ENCODE measurements around the gene AMBP. TPM values are rescaled to one million over a fixed set of nuclear protein-coding genes. Genes with fewer than 3 reads are reported as not detected.

AMBP gene
- total RNA-seq, 1 donor, result 0.27 TPM

DNA sequence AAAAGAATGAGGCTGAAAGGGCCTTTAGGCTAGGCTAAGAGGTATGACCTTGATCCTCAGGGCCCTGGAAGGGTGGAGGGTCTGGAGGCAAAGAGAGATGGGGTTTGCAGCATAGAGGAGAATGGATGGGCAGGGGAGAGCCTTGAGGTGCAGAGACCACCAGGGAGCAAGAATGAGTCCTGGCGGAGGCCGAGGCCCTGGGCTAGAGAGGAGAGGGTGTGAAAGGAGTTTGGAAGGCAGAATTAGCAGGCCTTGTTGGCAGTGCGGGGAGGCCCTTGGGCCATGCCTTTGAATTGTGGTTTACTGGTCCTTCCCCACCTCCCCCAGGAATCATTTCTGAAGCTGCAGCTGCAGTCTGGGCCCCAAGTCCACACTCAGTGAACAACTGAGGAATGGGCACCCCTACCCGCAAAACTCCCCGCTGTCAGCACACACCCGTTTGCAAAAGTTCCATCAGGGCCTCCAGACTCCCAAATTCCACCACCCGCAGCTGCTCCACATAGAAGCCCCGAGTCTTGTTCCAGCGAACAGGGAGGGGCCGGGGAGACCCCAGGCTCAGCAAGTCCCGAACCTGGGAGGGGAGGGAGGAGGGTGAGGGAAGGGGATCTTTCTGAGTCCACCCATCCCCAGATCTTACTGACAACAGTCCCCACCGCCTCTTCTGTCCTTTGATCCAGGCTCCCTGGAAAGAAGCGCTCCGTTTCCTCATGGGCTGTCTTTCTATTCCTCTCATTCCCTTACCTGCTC is 18.9 kb upstream of the AMBP start:
- TF ChIP-seq, protein P1, sequence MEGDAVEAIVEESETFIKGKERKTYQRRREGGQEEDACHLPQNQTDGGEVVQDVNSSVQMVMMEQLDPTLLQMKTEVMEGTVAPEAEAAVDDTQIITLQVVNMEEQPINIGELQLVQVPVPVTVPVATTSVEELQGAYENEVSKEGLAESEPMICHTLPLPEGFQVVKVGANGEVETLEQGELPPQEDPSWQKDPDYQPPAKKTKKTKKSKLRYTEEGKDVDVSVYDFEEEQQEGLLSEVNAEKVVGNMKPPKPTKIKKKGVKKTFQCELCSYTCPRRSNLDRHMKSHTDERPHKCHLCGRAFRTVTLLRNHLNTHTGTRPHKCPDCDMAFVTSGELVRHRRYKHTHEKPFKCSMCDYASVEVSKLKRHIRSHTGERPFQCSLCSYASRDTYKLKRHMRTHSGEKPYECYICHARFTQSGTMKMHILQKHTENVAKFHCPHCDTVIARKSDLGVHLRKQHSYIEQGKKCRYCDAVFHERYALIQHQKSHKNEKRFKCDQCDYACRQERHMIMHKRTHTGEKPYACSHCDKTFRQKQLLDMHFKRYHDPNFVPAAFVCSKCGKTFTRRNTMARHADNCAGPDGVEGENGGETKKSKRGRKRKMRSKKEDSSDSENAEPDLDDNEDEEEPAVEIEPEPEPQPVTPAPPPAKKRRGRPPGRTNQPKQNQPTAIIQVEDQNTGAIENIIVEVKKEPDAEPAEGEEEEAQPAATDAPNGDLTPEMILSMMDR (IDR thresholded peaks at IDR 0.05; ENCODE audit: insufficient read depth, low read length), result no peak
- H3K4me3 ChIP-seq (ENCODE audit: low read depth, low read length), result no peak overlapping the region
- DNase-seq (ENCODE audit: low read depth), result no peak

DNA sequence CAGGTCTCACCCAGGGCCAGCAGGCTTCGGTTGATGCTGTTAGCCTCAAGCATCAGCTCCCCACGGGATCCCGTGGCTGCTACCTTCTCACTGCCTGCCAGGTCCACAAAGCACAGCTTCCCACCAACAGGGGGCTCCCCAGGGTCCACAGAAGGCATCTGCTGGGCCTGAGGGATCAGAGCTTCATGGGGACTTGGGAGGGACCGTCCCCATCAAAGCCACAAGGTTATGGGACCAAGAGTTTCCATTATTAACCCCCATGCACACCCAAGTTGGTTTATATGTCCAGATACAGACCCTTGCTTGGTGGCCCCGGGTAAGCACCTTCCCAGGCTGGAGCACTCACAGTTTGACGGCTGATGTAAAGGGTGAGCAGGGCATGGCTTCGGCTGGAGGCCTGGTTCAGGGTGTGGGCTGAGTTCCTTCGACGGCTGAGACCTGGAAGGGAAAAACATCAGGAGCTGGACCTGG is 18.0 kb upstream of the AMBP start:
- no peak for DNase-seq (ENCODE audit: low read depth)
- no peak overlapping the region for H3K4me3 ChIP-seq (ENCODE audit: low read depth, low read length)
- TF ChIP-seq, protein P1 (IDR thresholded peaks at IDR 0.05; ENCODE audit: insufficient read depth, low read length), result no peak

DNA sequence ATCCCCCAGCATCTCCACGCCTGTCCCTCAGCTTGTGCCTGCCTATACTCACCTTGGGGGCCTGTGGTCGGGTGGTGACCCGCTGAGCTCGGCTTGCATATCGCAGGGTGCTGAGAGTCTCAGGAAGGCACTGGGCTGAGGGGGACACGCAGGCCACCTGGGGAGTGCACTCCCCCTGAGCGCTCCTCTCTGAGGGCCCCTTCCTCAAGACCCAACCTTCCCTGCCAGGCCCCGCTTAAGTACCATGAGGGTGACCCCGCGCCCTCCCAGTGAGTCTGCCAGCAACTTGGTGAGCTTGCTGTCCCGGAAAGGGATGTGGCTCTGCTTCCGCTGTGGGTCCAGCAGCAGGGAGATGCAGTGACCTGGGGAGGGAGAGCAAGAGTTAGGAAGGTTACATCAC is 16.9 kb upstream of the AMBP start:
- no peak overlapping the region for H3K4me3 ChIP-seq (ENCODE audit: low read depth, low read length)
- DNase-seq (ENCODE audit: low read depth), result no peak
- TF ChIP-seq, protein P1 (IDR thresholded peaks at IDR 0.05; ENCODE audit: insufficient read depth, low read length), result no peak

DNA sequence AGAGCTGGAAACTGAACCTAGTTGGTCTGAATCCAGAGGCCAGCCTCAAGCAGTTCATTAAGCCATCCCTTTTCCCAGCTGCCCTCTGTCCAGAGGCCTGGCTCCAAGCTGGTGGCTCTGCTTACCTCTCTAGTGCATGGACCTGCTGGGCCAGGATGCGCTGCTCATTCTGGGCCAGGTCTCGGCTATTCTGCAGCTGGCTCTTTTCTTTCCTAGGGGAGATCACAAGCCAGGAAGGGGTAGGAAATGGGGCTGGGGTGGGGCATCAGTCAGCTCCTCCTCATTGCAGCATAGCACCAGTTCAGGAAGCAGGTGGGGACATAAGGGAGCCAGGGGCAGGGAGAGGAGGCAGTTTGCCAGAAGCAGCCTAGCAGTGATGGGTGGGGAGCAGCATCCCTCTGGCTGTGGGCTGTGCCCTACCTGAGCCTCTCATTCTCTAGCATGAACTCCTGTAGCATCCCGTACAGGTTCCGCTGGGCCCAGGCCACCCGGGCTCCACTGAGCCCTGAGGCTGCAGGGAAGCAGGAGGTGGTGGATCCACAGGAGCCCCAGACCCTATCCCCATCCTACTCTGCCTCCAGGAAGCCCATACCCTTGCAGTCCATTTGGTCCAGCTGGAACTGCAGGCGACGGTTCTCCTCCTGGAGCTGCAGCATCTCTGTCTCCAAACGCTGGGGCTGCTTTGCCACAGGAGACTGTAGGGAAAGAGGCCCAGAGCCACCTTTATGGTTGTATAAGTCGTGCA is 15.8 kb upstream of the AMBP start:
- no peak overlapping the region for H3K4me3 ChIP-seq (ENCODE audit: low read depth, low read length)
- TF ChIP-seq, protein P1 (IDR thresholded peaks at IDR 0.05; ENCODE audit: insufficient read depth, low read length), result no peak
- no peak for DNase-seq (ENCODE audit: low read depth)

DNA sequence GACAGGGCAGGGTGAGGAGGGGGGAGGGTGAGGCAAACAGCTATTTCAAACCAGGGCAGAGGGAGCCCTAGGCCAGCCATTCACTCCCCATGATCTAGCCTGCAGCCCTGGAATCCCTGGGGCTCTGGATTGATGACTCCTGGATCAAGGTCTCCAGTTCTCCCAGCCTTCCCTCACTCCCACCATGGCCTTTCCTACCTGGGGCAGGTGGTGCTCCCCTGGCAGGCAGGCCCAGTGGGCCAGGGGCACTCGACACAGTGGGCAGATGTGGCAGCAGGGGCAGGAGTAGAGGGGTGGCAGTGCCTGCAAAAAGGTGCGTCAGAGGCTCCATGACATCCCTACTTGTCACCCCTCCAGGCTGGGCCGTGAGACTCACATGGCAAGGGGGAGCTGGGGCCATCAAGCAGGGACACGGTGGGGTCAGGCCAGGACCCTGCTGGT is 15.0 kb upstream of the AMBP start:
- TF ChIP-seq, protein P1 (IDR thresholded peaks at IDR 0.05; ENCODE audit: insufficient read depth, low read length), result no peak
- H3K4me3 ChIP-seq (ENCODE audit: low read depth, low read length), result no peak overlapping the region
- DNase-seq (ENCODE audit: low read depth), result no peak

DNA sequence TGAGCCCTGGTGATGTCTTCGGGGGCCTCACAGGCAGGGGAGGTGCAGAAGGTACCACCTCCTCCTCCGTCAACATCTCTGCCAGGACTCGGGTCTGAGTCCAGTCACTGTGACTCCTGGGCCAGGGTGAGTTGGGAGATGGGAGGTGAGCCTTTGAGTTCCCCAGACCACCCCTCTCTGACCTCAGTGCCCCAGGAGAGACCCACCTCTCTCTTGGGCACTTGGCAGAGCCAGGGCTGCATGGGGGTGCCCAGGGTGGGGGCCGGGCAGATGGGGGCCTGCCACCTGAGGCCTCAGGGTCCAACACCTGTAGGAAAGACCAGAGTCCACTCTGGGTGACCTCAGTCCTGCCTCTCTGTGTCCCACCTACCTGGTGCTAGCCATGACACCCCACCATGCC is 14.2 kb upstream of the AMBP start:
- DNase-seq (ENCODE audit: low read depth), result no peak
- TF ChIP-seq, protein P1 (IDR thresholded peaks at IDR 0.05; ENCODE audit: insufficient read depth, low read length), result no peak

More for the DNA sequence above, 14.2 kb upstream of the AMBP start:
- H3K4me3 ChIP-seq (ENCODE audit: low read depth, low read length), result no peak overlapping the region
